Nucleus accumbens (tissue), 56 donors: Measurements from ENCODE around the gene CD99.
"Not testable (repeated sequence)": the region's sequence is repeated elsewhere in the genome, so short reads cannot be mapped to it uniquely, and the experiment has no call there.

Experiments
- DNase-seq, 56 donors: peaks; one replicate each; lab custom pipeline; 2025; lab: John Stamatoyannopoulos, UW

CD99 gene

DNA sequence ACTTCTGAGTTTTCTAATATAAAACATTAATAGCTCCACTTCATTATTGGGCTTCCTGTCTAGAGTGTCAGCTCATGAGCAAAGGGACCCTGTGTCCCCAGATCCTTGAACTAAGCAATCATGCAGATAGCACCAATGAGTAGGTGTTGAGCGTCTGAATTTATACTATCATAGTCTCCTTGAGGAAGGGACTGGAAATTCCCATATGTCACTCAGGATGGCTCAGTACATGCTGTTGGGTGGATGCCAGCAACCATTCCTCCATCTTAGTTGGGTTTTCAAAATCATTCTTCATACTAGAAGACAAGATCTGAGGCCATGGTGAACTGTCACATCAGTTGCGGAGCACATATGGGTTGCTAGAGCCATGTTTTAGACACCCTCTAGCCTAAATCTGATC, 27.7 kb downstream of the CD99 start:
- DNase-seq: no peak

DNA sequence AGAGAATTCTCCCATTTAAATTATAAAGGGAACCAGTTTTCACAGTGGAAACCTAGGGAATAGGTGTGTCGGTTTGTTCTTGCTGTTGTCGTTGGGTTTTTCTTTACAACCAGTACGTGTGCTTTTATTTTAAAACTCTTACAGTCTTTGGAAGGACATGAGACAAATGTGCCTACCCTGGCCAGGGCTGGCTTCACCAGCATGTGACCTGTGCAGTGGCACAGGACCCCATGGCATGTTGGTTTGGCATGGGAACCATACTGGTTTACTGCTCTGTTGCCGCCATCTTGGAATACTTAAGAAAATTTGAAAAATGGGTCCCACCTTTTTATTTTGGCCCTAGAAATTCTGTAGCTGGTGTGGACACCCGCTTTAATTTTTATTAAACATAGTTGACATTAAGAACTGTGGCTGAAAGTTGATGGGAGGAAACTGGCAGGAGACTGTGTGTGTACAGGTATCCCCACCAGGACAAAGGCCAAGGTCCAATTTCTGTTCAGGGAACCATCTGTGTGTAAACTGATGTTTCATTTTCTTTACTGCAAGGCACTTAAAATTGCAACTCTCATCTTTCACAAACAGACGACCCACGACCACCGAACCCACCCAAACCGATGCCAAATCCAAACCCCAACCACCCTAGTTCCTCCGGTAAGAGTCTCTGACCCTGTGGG, 28.8 kb downstream of the CD99 start:
- no peak for DNase-seq

DNA sequence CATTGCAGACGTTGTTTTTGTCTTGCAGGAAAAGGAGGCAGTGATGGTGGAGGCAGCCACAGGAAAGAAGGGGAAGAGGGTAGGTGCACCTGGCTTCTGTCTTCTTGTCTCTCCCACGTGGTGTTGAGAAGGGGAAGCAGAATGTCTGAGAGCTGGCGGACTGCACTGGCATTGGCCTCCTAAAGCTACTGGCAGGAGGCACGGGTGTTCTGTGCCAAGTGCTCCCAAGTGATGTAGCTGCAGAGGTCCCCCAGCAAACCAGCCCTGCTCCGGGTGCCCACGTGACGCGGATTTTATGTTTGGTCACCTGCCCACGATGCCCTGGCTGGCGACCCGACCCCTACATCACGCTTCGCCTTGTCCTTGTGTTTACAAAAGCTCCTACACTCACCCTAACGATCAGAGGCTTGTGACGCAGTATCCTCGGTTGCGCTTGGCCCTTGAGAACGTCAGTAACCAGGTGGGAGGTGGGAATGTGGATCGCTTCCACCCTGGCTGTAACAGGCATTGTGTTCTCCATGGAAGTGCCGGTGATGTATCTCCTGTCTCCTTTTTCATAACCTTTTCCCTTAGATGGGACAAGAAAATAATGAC, 32.3 kb downstream of the CD99 start:
- no peak for DNase-seq

DNA sequence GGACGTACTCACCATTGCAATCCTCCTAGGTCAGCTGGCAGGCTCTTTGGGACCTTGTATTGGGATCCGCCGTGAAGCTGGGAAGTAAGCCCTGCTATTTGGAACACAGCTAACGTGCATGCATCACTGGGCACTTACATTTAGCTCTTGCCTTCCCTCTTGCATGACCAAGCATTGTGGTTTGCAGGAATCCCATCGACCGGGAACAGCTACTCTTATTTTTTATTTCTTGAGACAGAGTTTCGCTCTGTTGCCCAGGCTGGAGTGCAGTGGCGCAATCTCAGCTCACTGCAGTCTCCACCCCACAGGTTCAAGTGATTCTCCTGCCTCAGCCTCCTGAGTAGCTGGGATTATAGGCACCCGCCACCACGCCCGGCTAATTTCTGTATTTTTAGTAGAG, 36.2 kb downstream of the CD99 start:
- not testable (repeated sequence) for DNase-seq

DNA sequence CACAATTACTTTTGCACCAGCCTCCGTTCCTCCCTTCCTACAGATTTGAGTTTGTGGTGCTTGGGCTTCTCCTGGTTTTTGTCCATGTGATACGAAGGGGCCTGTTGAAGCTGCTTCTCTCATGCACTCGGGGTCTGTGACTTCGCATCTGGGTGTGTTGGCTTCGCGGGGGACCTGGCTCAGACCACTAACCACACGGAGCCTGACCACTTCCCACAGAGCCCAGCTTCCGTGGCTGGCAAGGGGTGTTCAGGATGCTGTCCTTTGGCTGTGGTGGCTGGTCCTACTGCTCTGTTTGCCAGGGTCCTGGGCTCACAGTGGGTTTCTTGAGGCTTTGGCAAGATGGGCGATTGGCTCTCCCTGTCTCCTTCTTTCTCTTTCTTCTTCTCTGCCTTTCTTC, 41.0 kb downstream of the CD99 start:
- DNase-seq: no peak

DNA sequence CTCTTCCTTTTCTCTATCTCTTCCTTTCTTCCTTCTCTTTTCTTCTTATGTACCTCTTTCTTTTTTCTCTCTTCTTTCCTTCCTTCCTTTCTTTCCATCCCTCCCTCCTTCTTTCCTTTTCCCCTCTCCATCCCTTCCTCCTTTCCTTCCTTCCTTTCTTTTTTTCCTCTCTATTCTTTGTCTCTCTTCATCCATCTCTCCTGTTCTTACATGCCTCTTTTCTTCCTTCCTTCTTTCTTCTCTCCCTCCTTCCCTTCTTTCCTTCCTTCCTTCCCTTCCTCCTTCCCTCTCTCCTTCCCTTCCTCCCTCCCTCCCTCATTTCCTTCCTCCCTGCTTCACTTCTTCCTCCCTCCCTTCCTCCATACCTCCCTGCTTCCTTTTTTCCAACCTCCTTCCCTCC, 41.6 kb downstream of the CD99 start:
- DNase-seq: no peak

DNA sequence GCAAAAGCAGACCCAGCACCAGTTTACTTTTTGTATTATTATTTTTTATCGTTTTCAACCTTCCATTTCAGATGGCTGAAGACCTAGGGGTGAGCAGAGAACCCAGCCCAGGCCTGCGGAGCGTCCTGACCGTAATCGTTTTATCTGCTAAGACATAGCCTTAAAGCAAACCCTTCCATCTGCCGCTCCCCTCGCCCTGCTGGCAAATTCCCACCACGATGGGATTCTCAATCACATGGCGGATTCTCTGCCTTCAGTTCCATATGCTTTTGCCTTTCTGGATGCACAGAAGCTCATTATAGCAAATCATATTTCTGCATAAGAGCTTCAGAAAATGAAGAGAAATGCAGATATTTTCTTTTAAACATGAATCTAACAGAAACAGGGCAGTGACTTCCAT, 42.2 kb downstream of the CD99 start:
- no peak for DNase-seq

DNA sequence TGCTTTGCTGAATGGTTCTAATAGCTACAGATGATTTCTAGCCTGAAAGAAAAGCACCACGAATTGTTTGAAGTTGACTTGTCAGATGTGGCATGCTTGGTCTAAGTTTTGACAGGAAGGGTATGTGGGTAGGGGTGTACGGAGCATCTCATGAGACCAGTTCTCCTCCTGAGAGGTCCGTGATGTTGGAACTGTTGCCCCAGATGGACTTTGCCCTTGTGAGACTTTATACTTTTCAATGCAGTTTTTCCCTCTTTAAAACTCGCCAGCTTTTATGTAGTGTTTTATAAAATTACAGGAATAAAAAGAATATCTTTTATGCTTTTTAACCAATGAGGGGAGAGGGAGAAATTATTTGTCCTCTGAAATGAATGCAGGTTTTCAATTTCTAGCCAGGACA, 44.2 kb downstream of the CD99 start:
- DNase-seq: no peak

DNA sequence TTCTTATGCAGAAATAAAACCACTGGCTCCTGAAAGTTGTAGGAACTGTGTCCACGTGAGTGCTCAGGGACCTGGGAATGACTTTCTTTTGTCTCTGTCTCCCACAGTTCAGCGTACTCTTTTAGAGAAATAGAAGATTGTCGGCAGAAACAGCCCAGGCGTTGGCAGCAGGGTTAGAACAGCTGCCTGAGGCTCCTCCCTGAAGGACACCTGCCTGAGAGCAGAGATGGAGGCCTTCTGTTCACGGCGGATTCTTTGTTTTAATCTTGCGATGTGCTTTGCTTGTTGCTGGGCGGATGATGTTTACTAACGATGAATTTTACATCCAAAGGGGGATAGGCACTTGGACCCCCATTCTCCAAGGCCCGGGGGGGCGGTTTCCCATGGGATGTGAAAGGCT, 49.6 kb downstream of the CD99 start:
- DNase-seq: no peak

DNA sequence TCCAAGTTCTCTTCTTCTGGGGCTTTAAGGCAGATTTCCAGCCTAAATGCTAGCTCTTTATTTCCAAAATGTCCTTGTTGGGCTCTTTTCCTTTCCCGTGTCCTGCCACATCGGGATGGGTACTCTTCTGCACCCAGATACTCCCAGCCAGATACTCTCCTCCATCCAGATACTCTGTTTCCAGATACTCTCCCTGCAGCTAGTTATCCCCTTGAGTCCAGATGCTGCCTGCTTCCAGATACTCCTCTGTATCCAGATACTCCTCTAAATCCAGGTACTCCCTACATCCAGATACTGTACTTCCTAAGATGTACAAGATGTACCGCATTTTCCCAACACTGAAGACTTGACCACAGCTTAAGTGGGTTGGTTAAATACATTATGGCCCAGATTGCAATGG, 50.3 kb downstream of the CD99 start:
- no peak for DNase-seq

DNA sequence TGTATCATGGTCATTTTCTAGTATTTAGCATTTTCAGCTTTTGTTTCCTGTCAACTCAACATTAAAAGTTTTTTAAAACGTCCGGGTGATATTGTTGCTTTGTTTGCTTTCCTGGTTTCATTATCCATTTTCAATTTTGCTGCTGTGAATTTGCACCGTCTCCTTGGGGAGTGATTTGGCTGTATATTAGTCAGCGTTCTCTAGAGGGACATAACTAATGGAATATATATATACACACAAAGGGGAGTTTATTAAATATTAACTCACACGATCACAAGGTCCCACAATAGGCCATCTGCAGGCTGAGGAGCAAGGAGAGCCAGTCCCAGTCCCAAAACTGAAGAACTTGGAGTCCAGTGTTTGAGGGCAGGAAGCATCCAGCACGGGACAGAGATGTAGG, 55.2 kb downstream of the CD99 start:
- DNase-seq: not testable (repeated sequence)

DNA sequence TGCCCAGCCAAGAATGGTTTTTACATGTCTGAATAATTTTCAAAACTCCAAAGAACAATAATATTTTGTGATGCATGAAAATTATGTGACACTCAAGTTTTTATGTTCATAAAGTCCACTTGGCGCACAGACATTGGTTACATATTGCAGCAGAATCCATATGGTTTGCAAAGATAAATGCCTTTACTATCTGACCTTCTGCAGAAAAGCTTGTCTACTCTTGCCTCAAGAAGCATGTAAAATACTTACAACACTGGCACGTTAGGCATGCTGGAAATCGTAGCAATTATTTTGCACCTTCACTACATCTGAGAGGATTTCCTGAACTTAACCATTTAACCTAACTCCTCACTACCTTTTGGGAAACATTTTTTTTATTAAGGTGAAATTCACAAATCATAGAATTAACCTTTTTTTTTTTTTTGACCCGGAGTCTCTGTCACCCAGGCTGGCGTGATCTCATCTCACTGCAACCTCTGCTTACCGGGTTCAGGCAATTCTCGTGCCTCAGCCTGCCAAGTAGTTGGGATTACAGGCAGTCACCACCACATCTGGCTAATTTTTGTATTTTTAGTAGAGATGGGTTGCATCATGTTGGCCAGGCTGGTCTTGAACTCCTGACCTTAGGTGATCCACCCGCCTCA, 57.2 kb downstream of the CD99 start:
- no peak for DNase-seq

DNA sequence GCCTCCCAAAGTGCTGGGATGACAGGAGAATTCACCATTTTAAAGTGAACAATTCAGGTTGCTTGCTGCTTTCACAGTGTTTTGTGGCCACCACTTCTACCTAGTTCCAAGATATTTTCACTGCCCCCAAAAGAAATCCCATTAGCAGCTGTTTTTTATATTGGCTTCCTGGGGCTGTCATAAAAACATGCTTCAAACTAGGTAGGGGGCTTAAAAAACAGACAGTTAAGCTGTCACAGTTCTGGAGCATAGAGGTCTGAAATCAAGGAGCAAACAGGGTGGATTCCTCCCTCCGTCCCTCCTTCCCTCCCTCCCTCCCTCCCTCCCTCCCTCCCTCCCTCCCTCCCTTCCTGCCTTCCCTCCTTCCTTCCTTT, 57.7 kb downstream of the CD99 start:
- no peak for DNase-seq

DNA sequence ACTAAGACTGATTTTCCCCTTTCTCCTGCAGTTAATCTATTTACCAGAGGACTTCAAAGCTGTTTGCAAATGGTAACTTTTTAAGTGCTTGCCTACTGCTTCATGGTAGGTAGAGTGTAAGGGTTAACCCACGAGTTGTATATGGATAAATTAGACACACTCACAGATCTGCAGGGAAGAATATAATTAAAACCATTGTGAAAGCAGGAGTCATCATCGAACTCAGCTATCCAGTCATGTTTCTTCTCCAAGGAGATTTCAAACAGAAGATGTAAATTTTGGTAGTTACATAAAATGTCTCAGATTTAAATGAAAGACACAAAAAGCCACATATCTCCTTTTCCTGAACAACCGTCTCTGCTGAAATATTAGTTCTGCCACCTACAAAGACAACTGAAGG, 60.2 kb downstream of the CD99 start:
- DNase-seq: no peak

DNA sequence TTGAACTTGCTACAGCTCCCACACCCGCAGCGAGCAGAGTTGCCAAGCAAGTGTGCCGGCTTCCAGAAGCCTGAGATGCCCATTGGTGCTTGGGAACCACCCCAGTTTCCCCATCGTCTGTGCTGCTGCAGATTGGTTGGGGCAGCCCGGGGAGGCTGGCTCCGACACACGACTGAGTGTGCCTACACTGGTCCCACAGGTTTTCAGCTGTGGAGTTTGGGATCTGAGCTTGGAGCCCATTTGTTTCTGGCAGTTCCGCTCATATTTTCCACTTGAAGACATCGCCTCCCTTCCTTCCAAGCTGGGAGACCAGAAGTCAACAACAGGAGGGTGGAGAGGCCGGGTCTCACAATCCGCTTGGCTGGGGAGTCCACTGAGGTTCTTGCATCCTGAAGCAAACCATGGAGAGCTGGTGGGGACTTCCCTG, 60.8 kb downstream of the CD99 start, which contains the start of gene XG:
TSS of gene XG (plus strand) at position 167 of the 427 bp plus-strand sequence. CDS start at position 402, 235 bp downstream.
- DNase-seq: not testable (repeated sequence)

DNA sequence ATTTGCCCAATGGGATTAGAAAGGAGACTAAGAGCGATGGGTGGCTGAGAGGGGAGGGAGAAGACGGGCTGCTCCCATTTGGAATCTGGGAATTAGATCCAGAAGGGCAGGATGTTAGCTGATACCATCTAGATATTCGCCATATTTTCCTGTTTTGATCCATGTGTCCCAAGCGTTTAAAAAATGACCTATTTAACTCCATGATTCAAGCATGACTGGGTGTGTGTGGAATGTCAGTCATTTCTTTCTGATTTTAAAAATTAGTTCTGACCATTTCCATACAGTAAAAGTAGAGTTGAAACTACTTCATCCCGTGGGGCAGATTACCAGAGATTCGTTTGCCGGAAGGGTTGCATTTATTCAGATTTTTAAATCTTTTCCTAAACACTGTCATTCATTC, 61.3 kb downstream of the CD99 start:
- DNase-seq: not testable (repeated sequence)

DNA sequence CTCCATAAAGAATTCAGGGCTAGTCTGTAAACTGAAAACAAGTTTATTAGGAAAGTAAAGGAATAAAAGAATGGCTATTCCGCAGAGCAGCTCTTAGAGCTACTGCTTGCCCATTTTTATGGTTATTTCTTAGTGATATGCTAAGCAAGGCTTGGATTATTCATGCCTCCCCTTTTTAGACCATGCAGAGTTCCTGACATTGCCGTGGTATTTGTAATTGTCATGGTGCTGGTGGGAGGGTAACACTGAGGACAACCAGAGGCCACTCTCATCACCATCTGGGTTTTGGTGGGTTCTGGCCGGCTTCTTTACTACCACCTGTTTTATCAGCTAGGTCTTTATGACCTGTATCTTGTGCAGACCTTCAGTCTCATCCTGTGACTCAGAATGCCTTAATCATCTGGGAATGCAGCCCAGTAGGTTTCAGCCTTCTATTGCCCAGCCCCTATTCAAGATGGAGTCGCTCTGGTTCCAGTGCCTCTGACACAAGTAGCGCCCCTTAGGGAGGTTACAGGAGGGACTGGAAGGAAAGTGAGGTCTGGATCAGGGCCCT, 64.1 kb downstream of the CD99 start:
- DNase-seq: not testable (repeated sequence)

DNA sequence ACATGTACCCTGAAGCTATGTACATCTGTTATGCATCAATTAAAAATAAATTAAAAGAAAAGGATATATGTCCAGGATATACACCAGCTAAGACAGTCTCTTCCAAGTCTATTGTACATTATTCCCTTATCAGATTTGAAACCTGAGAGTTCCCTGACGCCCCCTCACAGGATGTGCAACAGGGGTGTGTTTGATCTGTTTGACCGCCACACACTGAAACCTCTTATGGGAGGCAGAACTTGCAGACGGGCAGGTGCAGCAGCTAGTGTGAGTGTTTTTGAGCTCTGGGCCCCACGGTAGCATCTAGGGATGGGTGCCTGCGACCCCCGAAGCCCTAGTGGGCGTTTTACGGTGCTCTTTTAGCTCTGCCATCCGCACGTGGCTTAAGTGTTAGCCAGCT, 65.5 kb downstream of the CD99 start:
- DNase-seq: no peak

DNA sequence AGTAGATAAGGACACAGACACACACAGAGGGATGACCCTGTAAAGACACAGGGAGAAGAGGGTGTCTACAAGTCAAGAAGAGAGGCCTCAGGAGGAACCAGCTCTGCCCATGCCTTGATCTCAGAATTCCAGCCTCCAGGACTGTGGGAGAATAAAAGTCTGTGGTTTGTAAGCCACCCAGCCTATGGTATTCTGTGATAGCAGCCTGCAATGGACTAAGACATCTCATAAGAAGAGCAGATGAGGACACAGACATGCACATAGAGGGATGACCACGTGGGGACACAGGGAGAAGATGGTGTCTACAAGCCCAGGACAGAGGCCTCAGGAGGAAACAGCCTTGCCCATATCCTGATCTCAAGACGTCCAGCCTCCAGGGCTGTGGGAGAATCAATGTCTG, 70.2 kb downstream of the CD99 start:
- no peak for DNase-seq

DNA sequence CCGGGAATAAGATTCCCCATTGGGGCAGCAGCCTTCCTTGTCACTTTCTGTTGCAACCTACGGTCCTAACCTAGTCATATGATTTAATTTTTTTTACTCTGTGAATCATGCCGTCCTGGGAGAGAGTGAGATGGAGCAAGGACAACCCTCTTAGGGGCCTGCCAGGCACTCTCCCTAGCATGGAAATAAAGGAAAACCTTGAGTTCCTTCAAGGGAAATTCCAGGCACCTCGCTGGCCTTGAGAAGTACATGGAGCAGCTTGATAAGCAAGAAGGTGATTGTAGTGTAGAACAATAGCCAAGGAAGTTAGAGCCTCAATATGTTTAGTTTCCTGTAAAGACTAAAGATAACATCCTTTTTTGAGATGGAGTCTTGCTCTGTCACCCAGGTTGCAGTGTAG, 71.6 kb downstream of the CD99 start:
- not testable (repeated sequence) for DNase-seq

DNA sequence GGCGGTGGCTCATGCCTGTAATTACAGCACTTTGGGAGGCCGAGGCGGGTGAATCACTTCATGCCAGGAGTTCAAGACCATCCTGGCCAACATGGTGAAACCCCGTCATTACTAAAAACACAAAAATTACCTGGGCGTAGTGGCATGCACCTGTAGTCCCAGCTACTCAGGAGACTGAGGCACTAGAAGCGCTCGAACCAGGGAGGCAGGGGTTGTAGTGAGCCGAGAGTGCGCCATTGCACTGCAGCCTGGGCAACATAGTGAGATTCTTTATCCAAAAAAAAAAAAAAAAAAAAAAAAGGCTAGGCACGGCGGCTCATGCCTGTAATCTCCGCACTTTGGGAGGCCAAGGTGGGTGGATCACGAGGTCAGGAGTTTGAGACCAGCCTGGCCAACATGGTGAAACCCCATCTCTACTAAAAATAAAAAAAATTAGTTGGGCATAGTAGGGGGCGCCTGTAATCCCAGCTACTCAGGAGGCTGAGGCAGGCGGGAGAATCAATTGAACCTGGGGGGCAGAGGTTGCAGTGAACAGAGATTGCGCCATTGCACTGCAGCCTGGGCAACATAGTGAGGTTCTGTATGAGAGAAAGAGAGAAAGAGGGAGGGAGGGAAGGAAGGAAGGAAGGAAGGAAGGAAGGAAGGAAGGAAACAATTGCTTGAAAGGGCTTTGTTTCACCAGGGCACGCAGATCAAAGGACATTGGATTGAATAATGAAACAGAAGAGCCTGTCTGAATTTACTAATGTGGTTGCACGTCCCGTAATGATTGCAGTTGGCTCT, 73.9 kb downstream of the CD99 start:
- DNase-seq: not testable (repeated sequence)
